HG03095 (cell line): ENCODE measurements around the gene RIPK1.
A peak's percentile ranks its signal among the peaks of the same experiment; 100 is the strongest.

Experiments
- ATAC-seq: cut with Tn5 transposase; IDR thresholded peaks from one replicate; pipeline ENCODE4 v1.9.1; 2021; ENCODE audit warnings: moderate library complexity; ENCODE audit not compliant: unreplicated experiment

Gene RIPK1

GRCh38 chr6:3079682-3080081, 11.4 kb downstream of the RIPK1 start:
- no peak for ATAC-seq

GRCh38 chr6:3081960-3082359, 13.7 kb downstream of the RIPK1 start:
- ATAC-seq: no peak

DNA sequence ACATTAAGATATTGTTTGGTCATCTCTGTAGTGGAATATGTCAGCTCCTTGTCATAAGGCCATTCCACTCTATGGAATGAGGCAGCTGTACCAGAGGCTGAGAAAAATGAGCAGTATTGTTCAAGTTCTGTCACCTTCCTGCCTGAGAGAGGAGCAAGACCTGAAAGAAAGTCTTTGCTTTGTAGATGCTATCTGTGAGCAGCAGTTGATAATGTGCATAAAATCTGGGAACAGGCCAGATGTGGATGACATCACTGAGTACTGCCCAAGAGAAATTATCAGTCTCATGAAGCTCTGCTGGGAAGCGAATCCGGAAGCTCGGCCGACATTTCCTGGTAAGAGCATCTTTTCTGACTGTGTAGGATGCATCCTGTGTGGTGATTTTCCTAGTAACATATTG, 16.8 kb downstream of the RIPK1 start:
- no peak for ATAC-seq

GRCh38 chr6:3086282-3086946, 18.1 kb downstream of the RIPK1 start:
- ATAC-seq: no peak

DNA sequence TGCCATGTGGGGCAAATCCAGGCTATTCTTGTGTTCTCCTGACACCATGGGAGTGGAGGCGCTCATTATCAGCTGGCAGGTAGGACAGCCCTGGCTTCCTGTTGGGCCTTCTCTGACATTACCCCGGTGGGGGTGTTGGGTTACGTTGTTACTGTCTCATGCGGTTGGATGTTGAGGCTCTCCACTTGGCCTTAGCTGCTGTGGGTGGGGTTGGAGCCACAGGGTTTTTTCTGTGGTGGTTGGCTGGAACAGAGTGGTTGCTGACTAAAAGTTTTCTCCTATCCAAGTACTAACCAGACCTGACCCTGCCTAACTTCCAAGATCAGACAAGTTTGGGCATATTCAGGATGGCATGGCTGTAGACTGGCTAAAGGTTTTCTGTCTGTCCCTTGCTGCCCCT, 20.2 kb downstream of the RIPK1 start:
- ATAC-seq: no peak

DNA sequence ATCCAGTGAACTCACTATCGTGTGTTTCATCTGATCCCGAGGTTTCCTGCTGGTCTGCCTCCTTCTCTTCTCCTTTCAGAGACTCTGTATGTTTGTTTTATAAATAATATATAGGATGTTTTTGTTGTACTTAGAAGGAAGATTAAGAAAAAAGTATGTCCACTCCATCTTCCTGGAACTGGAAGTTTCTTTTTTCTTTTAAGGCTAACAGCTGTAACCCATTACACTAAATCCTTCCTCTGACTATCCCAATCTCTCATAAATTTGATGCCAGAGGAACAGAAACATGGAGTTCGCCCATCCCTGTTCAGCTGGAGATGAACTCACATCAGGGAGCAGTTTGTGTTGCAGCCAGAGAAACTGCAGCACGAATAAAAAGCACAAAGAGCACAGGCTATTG, 20.7 kb downstream of the RIPK1 start:
- ATAC-seq: no peak

DNA sequence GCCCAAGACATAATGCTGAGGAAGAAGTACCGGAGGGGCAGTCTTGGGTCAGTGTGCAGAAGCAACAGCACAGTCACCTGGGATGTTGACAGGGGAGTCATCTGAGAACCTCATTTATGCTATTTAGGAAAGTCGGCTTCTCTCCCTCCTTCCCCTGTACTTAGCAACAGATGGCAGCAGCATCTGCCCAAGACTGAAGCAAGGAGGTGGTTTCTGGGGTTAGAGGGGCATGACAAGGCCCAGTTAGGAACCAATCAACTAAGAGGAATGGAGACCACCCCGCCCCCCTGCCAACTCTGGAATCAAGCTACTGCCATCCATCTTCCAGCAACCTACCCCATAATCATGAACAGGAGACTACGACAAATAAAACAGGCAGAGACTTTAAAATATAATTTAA, 21.7 kb downstream of the RIPK1 start:
- no peak for ATAC-seq

DNA sequence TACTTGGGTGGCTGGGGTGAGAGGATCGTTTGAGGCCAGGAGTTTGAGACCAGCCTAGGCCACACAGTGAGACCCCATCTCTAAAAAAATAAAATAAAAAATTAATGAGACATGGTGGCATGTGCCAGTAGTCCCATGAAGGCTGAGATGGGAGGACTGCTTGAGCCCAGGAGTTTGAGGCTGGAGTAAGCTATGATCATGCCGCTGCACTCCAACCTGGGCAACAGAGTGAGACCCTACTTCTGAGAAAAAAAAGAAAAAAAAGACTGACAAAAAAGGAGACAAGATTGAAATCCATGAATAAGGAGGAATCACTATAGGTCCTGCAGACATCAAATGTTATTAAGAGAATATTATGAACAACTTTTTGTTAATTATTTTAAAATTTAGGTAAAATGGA, 26.5 kb downstream of the RIPK1 start:
- ATAC-seq: no peak

GRCh38 chr6:3102875-3103274, 34.6 kb downstream of the RIPK1 start:
- ATAC-seq: no peak

DNA sequence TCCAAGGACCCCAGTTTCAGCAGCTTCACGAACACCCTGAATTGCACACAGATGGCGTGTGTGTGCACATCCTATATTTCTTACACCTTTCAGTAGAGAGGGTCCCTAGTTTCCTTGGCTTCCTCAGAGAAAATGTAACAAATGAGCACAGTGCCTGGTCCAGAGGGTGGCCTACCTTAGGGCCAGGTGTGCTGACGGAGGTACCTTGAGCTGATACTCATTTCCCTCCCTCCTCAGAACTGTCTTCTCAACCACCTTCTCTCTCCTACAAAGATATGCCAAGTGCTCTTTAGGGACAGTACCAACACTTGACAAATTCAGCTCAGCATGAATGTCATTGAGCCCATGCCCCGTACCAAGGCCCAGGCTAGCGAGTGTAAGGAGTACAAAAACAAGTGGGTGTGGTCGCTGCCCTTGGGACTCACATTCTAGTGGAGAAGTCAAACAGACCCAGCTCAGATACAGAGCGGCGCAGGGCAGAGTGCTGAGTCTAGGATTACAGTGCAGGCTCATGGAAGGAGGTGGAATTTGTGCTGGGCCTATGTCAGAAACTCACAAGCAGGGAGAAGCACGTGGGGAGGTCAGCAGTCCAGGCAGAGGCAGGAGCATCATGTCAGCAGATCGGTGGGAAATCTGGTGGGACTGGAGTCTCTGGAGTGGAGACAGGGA, 40.6 kb downstream of the RIPK1 start:
- no peak for ATAC-seq

GRCh38 chr6:3109761-3110160, 41.5 kb downstream of the RIPK1 start:
- ATAC-seq: no peak

DNA sequence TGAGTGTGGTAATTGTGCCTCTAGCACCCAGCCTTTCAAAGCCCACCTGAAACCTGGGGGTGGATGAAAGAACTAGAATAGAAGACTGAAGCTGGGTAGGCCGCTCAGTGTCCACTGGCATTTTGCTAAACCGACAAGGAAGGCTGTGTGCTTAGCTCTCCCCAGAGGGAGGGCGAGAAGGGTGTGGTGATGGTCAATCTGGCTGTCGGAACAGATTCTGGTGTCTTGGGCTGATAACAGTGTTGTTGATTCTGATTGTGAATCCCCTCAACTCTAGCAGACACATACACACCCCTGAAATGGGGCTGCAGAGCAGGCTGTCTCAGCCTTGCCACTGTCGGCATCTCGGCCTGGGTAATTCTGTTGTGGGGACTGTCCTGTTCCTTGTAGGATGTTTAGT, 46.1 kb downstream of the RIPK1 start:
- no peak for ATAC-seq

DNA sequence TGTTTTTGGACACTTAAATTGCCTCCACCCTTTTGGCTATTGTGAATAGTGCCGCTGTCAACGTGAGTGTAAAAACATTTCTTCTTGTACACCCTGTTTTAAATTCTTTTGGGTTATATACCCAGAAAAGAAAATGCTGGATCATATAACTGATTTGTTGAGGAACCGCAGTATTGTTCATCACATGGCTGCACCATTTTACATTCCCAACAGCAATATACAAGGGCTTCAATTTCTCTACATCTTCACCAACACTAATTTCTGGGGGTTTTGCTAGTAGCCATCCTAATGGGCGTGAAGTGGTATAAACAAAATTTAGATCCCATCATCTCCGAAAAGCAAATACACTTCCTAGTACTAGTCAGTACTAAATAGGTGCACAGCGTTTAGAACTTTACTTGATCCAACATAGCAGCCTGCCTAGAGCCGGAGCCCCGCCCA, 49.6 kb downstream of the RIPK1 start:
- no peak for ATAC-seq

DNA sequence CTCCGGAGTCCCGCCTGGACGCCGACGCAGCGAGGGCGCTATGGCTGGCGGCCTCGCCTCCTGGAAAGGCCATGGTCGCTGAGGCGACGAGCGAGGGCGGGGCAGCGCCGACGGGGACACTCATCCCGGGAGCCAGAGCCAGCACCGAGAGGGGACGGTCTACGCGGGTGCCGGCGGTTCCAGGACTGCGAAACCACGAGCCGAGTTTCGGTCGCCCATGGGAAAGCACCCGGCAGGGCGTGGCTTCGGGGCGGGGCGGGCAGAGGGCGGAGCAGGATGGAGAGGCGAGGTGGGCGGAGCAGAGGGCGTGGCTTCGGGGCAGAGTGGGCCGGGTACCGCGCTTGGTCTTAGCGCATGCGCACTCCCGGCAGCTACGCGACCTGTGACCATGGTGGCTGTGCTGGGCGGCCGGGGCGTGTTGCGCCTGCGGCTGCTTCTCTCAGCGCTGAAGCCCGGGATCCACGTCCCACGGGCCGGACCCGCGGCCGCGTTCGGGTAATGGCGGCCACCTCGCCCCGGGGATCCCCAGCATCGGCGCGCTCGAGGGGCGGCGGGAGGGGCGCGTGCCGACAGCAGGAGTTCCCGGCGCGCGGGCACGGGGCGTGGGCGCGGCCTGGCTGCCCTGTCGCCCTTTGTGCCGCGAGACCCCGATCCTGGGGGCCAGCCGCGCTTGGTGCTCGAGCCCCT, 50.2 kb downstream of the RIPK1 start, which contains the start of gene BPHL:
Gene BPHL (plus strand): TSS at position 359 of the 687 bp plus-strand sequence. CDS start 30 bp downstream, at position 389.
- peak; percentile 82 for ATAC-seq

GRCh38 chr6:3119040-3119723, 50.9 kb downstream of the RIPK1 start:
- peak; percentile 33 for ATAC-seq

- no peak for ATAC-seq
These were observed 52.4 kb downstream of the RIPK1 start for GRCh38 chr6:3120765-3121089.

- ATAC-seq: no peak
These were observed 54.5 kb downstream of the RIPK1 start for GRCh38 chr6:3122823-3123182.

DNA sequence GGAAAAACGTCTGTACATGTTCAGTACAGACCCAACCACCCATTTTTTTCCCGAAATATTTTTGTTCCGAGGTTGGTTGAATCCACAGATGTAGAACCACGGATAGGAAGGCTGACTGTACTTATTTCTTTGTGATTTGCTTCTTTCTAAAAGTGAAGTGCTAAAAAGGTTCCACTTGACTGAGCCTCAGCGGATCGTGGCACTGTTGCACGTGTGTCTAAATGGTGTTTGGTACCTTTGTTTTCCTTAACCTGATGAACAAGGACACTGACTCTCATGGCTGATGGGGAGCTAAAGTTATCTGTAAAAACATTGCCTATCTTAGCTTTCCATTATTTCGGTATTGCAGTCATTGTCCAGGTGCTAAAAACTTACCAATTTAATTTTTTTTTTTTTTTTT, 56.4 kb downstream of the RIPK1 start:
- no peak for ATAC-seq

DNA sequence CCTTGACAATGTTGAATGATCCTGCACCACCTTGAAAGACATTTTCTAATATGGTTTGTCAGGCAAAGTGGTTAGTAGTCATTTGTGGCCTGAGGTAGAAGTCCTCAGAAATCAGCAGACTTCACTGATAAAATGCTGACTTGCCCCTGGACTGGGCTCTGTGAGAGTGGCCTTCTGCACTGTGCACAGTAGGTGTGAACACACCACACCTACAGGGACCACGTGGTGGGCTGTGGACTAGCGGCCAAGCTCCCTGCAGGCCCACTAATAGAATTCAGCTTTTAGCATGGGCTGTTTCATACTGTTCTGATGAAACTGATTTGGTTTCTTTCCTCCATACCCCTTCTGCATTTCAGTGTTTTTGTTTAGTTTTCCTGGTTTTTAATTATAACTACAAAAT, 57.5 kb downstream of the RIPK1 start:
- ATAC-seq: no peak

GRCh38 chr6:3128356-3129108, 60.2 kb downstream of the RIPK1 start:
- ATAC-seq: no peak

DNA sequence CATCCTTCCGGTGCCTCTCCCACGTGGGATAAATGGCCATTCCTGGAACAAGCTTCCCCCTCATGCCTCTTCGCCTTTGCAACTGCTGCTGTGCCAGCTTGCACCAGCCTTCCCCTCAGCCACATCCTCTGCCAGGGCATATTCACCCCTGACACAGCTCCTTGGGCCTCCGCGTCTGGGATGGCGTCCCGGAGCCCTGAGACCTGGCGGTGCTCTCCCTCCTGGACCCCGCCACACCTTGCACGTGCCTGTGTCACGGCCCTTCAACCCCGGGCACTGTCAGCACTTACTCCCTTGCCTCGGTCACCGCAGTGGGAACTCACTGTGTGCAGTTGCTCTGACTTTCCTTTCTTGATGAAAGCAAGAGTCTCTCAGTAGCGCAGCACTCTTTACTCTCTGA, 63.4 kb downstream of the RIPK1 start:
- no peak for ATAC-seq
